Liver (tissue), 9 donors: Measurements from ENCODE around the gene SEC14L3. TPM values are rescaled to one million over a fixed set of nuclear protein-coding genes. Genes with fewer than 3 reads are reported as not detected.
A peak's percentile ranks its signal among the peaks of the same experiment; 100 is the strongest.

Experiments used
- DNase-seq: peaks from one replicate; pipeline ENCODE4 v3.0.0-alpha.2; 2017; ENCODE audit warnings: low spot score
- H3K27ac ChIP-seq, 2 donors: one replicate each; pipeline ENCODE4 v1.7.0; 2013; ENCODE audit warnings: inconsistent platforms in 2 of 2, low read length in 2 of 2, control low read depth in 1 of 2, low read depth in 1 of 2, mild to moderate bottlenecking in 1 of 2
- H3K27me3 ChIP-seq, 4 donors: one replicate each; pipeline versions ENCODE4 v1.6.1 to v1.7.0; 2013; ENCODE audit warnings: low read length in 3 of 4, inconsistent platforms in 1 of 4, mild to moderate bottlenecking in 1 of 4, moderate library complexity in 1 of 4; ENCODE audit not compliant: control insufficient read depth in 4 of 4, insufficient read depth in 4 of 4
- H3K36me3 ChIP-seq, 4 donors: one replicate each; pipeline versions ENCODE4 v1.6.1 to v1.7.0; 2013; ENCODE audit warnings: low read length in 3 of 4, mild to moderate bottlenecking in 3 of 4, low read depth in 1 of 4, moderate library complexity in 1 of 4; ENCODE audit not compliant: control insufficient read depth in 4 of 4, insufficient read depth in 3 of 4
- H3K4me1 ChIP-seq, 4 donors: one replicate each; pipeline versions ENCODE4 v1.6.1 to v1.7.0; 2013; ENCODE audit warnings: low read length in 3 of 4, mild to moderate bottlenecking in 3 of 4, moderate library complexity in 1 of 4; ENCODE audit not compliant: control insufficient read depth in 4 of 4, insufficient read depth in 4 of 4
- H3K4me3 ChIP-seq, 3 donors: one replicate each; pipeline versions ENCODE4 v1.6.1 to v1.7.0; 2013; ENCODE audit warnings: low read length in 3 of 3, control low read depth in 1 of 3, low read depth in 1 of 3, mild to moderate bottlenecking in 1 of 3
- H3K9ac ChIP-seq, 2 donors: one replicate each; pipeline ENCODE4 v1.7.0; 2013; ENCODE audit warnings: low read length in 2 of 2, mild to moderate bottlenecking in 2 of 2, moderate library complexity in 2 of 2, control low read depth in 1 of 2, low read depth in 1 of 2
- H3K9me3 ChIP-seq, 4 donors: one replicate each; pipeline versions ENCODE4 v1.6.1 to v1.7.0; 2013; ENCODE audit warnings: low read length in 3 of 4; ENCODE audit not compliant: control insufficient read depth in 4 of 4
- ATF3 ChIP-seq: IDR thresholded peaks from 2 replicates; pipeline ENCODE4 v1.6.1; 2016; ENCODE audit warnings: antibody characterized with exemption
- EGR1 ChIP-seq, 2 donors: IDR thresholded peaks; 2 replicates each; pipeline ENCODE4 v1.6.1; 2016 to 2018; ENCODE audit warnings: antibody characterized with exemption in 2 of 2, low read depth in 2 of 2
- GABPA ChIP-seq, 2 donors: IDR thresholded peaks in 1 of 2; conservative IDR thresholded peaks in 1 of 2; 2 replicates each; pipeline ENCODE4 v1.6.1; 2016; ENCODE audit warnings: antibody characterized with exemption in 2 of 2, mild to moderate bottlenecking in 1 of 2, moderate library complexity in 1 of 2
- HNF4A ChIP-seq, 2 donors: conservative IDR thresholded peaks; 2 replicates each; pipeline ENCODE4 v1.6.1; 2016; ENCODE audit warnings: antibody characterized with exemption in 2 of 2, mild to moderate bottlenecking in 2 of 2
- HNF4G ChIP-seq: IDR thresholded peaks from 2 replicates; pipeline ENCODE4 v1.6.1; 2016; ENCODE audit warnings: antibody characterized with exemption
- RAD21 ChIP-seq, 2 donors: IDR thresholded peaks; 2 replicates each; pipeline ENCODE4 v1.6.1; 2016; ENCODE audit warnings: antibody characterized with exemption in 2 of 2, mild to moderate bottlenecking in 2 of 2
- REST ChIP-seq: IDR thresholded peaks from 2 replicates; pipeline ENCODE4 v1.6.1; 2016; ENCODE audit warnings: antibody characterized with exemption, mild to moderate bottlenecking
- SP1 ChIP-seq: IDR thresholded peaks from 2 replicates; pipeline ENCODE4 v1.6.1; 2018; ENCODE audit warnings: antibody characterized with exemption, mild to moderate bottlenecking
- TAF1 ChIP-seq: conservative IDR thresholded peaks from 2 replicates; pipeline ENCODE4 v1.6.1; 2016; ENCODE audit warnings: antibody characterized with exemption, mild to moderate bottlenecking
- ZBTB33 ChIP-seq: IDR thresholded peaks from 2 replicates; pipeline ENCODE4 v1.6.1; 2016; ENCODE audit warnings: antibody characterized with exemption
- WGBS: extraction: QIAGEN DNeasy Blood & Tissue Kit; methylation state at CpG from one replicate; pipeline ENCODE4 v1.1.7; 2013; 5-methylcytosine and 5-hydroxymethylcytosine counted together
- polyA plus RNA-seq, 2 donors: library from polyadenylated mRNA; stranded (reverse) in 1 of 2; unstranded in 1 of 2; fragments of 200-250 nt in 1 of 2; fragments of >200 nt in 1 of 2; fragmentation: Nextera tagmentation in 1 of 2; extraction: Ambion mirVana in 1 of 2; gene quantifications; one replicate each; pipeline versions ENCODE4 v1.2.1 to v1.2.3, GENCODE V29; 2013 to 2015
- total RNA-seq, 2 donors: library from RNA; depleted of rRNA; stranded (reverse); fragments of >200 nt; gene quantifications; one replicate each; pipeline ENCODE4 v1.2.3, GENCODE V29; 2014
- donor health status: healthy.
- donor health status: healthy.
- donor health status: healthy.
- donor health status: healthy.
- donor health status: healthy.

Gene SEC14L3
- total and polyA plus RNA-seq, 4 donors, result 0.32 to 0.33 TPM; not detected in 2

- no peak for TF ChIP-seq ZBTB33
Observed at GRCh38 chr22:30422481-30423300, 49.1 kb downstream of the SEC14L3 start (continued).

GRCh38 chr22:30421695-30422480, 49.9 kb downstream of the SEC14L3 start:
- Histone ChIP-seq H3K27ac (peak overlapping the region; percentile 97 to 99), H3K27me3 (no peaks in the 10 kb centered on the region), H3K4me1 (peaks cover 20 to 90% (median 73%) of the 10 kb centered on the region in 4 donors), H3K9ac (peak overlapping the region; percentile 80 to 84), H3K36me3 (peaks cover 0 to 24% (median 2%) of the 10 kb centered on the region in 4 donors), H3K4me3 (peak overlapping the region in 1 of 3 donors; percentile 49), H3K9me3 (no peaks in the 10 kb centered on the region)
- TF ChIP-seq HNF4A (conservative IDR thresholded peaks at IDR 0.05) (peak; percentile 43 to 46), TAF1 (no peak), SP1 (peak; percentile 2)
- WGBS, result 32% methylated on average over 8 of the region's 8 CpGs
- DNase-seq, result no peak

- H3K4me3 ChIP-seq, result no peak overlapping the region
- WGBS, result 41% methylated on average over 6 of the region's 6 CpGs
- no peaks in the 10 kb centered on the region for H3K9me3 ChIP-seq
- no peak for TF ChIP-seq RAD21 (IDR thresholded peaks at IDR 0.05)
- no peak for DNase-seq
- no peaks in the 10 kb centered on the region for H3K27me3 ChIP-seq
- peak overlapping the region in 1 of 2 donors; percentile 9 for H3K9ac ChIP-seq
- peak overlapping the region; percentile 97 to 99 for H3K27ac ChIP-seq
- H3K36me3 ChIP-seq, result peaks cover 0 to 37% (median 12%) of the 10 kb centered on the region in 4 donors
- H3K4me1 ChIP-seq, result peaks cover 23 to 91% (median 82%) of the 10 kb centered on the region in 4 donors
Observed at GRCh38 chr22:30420347-30421125, 51.3 kb downstream of the SEC14L3 start.

- Histone ChIP-seq H3K9ac (no peak overlapping the region), H3K27ac (peak overlapping the region; percentile 10 to 62), H3K9me3 (no peaks in the 10 kb centered on the region), H3K4me1 (peaks cover 19 to 93% (median 83%) of the 10 kb centered on the region in 4 donors), H3K36me3 (peaks cover 3 to 62% (median 24%) of the 10 kb centered on the region in 4 donors), H3K4me3 (no peak overlapping the region), H3K27me3 (no peaks in the 10 kb centered on the region)
- no peak for TF ChIP-seq REST
- no peak for TF ChIP-seq ATF3
- no peak for TF ChIP-seq EGR1 (IDR thresholded peaks at IDR 0.05; ENCODE audit: low read depth in 2 of 2)
- no peak for TF ChIP-seq GABPA (IDR thresholded peaks at IDR 0.05 in 1 of 2, conservative IDR thresholded peaks at IDR 0.05 in 1 of 2)
- no peak for TF ChIP-seq HNF4G
- TF ChIP-seq HNF4A (conservative IDR thresholded peaks at IDR 0.05), result no peak
- no peak for DNase-seq
- 31% methylated on average over 1 of the region's 1 CpG for WGBS
Observed at GRCh38 chr22:30416837-30417236, 55.0 kb downstream of the SEC14L3 start.
